Transverse colon (tissue), 4 donors: ENCODE results near the gene SLC11A1. TPM values are rescaled to one million over a fixed set of nuclear protein-coding genes. Genes with fewer than 3 reads are reported as not detected.

ENCODE experiments used
- DNase-seq: peaks from one replicate; pipeline ENCODE4 v3.0.0-alpha.2; 2019
- H3K27ac ChIP-seq, 4 donors: fragments of 200-600 bp; sonication (generic); 2 replicates each; pipeline ENCODE4 v1.5.1; 2016 to 2018; ENCODE audit warnings: inconsistent platforms in 4 of 4
- H3K27me3 ChIP-seq: fragments of 200-600 bp; sonication (generic); 2 replicates; pipeline ENCODE4 v1.5.1; 2017; ENCODE audit warnings: inconsistent platforms
- H3K36me3 ChIP-seq, 4 donors: fragments of 200-600 bp; sonication (generic); 2 replicates each; pipeline ENCODE4 v1.5.1; 2017 to 2019; ENCODE audit warnings: inconsistent platforms in 4 of 4
- H3K4me1 ChIP-seq, 4 donors: fragments of 200-600 bp; sonication (generic); 2 replicates each; pipeline ENCODE4 v1.5.1; 2017 to 2020; ENCODE audit warnings: inconsistent platforms in 4 of 4
- H3K4me3 ChIP-seq, 4 donors: fragments of 200-600 bp; sonication (generic); 1 replicate in 1 of 4; 2 replicates in 3 of 4; pipeline versions ENCODE4 v1.5.1 to v1.6.1; 2017 to 2019; ENCODE audit warnings: inconsistent platforms in 4 of 4
- H3K9me3 ChIP-seq, 2 donors: fragments of 200-600 bp; sonication (generic); 2 replicates each; pipeline ENCODE4 v1.5.1; 2017 to 2019; ENCODE audit warnings: inconsistent platforms in 2 of 2
- EP300 ChIP-seq: sonication (generic); formaldehyde crosslinking; IDR thresholded peaks from one replicate; pipeline ENCODE4 v1.6.1; 2017; ENCODE audit warnings: antibody characterized with exemption, low read depth
- POLR2A ChIP-seq: fragments of 450-650 bp; IDR thresholded peaks from one replicate; pipeline ENCODE4 v1.6.1; 2016; ENCODE audit warnings: antibody characterized with exemption, mild to moderate bottlenecking, moderate library complexity
- POLR2AphosphoS5 ChIP-seq, 3 donors: sonication (generic); formaldehyde crosslinking; IDR thresholded peaks; one replicate each; pipeline ENCODE4 v1.6.1; 2016; ENCODE audit warnings: antibody characterized with exemption in 3 of 3
- WGBS, 2 donors: methylation state at CpG; one replicate each; pipeline ENCODE4 v1.1.5; 2018; ENCODE audit warnings: low coverage in 1 of 2; 5-methylcytosine and 5-hydroxymethylcytosine counted together
- in situ Hi-C, 4 donors: fragments of 200-750 bp; cut with MboI; loops; one replicate each; pipeline versions ENCODE4 v1.15.0 to v1.15.1; 2017; ENCODE audit warnings: low sequenced_read_pairs in 3 of 4, low pct_ligation_motif_present in 1 of 4, low pct_unique_long_range_greater_than_20kb in 1 of 4
- intact Hi-C: fragments of 100-400 bp; cut with DNase I; formaldehyde crosslinking; loops from one replicate; pipeline ENCODE4 v1.15.1; 2023; ENCODE audit warnings: low total_unique reads
- total RNA-seq, 4 donors: library from RNA; depleted of rRNA; stranded (reverse); fragments of >200 nt; gene quantifications; one replicate each; pipeline ENCODE4 v1.1.0, GENCODE V29; 2016
- TF ChIP-seq, protein P1 (sequence below), 5 experiments: fragments of 200-600 bp in 3 of 5; fragments of 450-650 bp in 2 of 5; sonication (generic) in 3 of 5; IDR thresholded peaks; 1 replicate in 2 of 5; 2 replicates in 3 of 5; pipeline ENCODE4 v1.5.1; 2016 to 2017; ENCODE audit warnings: antibody characterized with exemption in 5 of 5, inconsistent platforms in 3 of 5, mild to moderate bottlenecking in 2 of 5, moderate library complexity in 1 of 5

Gene SLC11A1
- total RNA-seq, 4 donors from 2014 or later, result 2.6 to 8.4 (median 6.3) TPM

DNA sequence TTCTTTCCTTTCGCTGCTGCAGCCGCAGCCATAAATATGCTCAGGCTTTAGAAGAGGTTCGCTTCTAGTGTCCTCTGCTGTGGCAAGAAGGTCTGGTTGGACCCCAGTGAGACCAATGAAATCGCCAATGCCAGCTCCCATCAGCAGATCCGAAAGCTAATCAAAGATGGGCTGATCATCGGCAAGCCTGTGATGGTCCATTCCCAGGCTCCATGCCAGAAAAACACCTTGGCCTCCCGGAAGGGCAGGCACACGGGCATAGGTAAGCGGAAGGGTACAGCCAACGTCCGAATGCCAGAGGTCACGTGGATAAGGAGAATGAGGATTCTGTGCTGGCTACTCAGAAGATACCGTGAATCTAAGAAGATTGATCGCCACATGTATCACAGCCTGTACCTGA, 28.0 kb upstream of the SLC11A1 start:
- WGBS, 2 donors, result 90 to 94% methylated on average over 6 to 14 of the region's 14 CpGs
- Histone ChIP-seq H3K9me3 (peaks cover 4 to 6% of the 10 kb centered on the region in 2 donors), H3K27me3 (no peaks in the 10 kb centered on the region), H3K4me1 (peaks cover 0 to 8% (median 3%) of the 10 kb centered on the region in 4 donors), H3K4me3 (no peak overlapping the region), H3K27ac (no peak overlapping the region), H3K36me3 (no peaks in the 10 kb centered on the region)
- DNase-seq, result no peak
- in situ Hi-C loops (loop anchor here in 1 of 4 donors (5.0 kb wide), 1 partner anchor 52 kb away; no protein-coding TSS in a partner anchor), intact Hi-C loops (no loop called here)
- TF ChIP-seq POLR2A (no peak), EP300 (no peak)
- TF ChIP-seq, protein P1, sequence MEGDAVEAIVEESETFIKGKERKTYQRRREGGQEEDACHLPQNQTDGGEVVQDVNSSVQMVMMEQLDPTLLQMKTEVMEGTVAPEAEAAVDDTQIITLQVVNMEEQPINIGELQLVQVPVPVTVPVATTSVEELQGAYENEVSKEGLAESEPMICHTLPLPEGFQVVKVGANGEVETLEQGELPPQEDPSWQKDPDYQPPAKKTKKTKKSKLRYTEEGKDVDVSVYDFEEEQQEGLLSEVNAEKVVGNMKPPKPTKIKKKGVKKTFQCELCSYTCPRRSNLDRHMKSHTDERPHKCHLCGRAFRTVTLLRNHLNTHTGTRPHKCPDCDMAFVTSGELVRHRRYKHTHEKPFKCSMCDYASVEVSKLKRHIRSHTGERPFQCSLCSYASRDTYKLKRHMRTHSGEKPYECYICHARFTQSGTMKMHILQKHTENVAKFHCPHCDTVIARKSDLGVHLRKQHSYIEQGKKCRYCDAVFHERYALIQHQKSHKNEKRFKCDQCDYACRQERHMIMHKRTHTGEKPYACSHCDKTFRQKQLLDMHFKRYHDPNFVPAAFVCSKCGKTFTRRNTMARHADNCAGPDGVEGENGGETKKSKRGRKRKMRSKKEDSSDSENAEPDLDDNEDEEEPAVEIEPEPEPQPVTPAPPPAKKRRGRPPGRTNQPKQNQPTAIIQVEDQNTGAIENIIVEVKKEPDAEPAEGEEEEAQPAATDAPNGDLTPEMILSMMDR (IDR thresholded peaks at IDR 0.05), result no peak

DNA sequence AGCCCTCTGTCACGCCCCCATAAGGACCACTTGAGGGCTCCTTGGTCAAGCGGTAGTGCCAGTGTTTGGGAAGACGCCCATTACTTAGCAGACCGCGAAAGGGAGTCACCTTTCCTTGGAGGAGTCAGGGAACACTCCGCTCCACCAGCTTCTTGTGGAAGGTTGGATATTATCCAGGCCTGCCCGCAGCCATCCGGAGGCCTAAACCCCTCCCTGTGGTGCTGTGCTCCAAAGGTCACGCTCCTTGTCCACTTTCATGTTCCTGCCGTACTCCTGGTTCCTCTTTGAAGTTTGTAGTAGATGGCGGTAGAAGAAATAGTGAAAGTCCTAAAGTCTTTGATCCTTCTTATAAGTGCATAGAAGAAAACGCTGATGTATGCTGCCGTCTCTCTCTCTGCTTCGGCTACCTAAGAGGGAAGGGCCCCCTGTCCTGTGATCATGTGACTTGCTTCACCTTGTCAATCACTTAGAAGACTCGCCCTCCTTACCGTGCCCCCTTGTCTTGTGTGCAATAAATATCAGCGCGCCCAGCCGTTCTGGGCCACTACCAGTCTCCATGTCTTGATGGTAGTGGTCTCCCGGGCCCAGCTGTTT, 27.1 kb upstream of the SLC11A1 start:
- H3K4me3 ChIP-seq, result no peak overlapping the region
- no peaks in the 10 kb centered on the region for H3K27me3 ChIP-seq
- H3K4me1 ChIP-seq, result peaks cover 0 to 8% (median 3%) of the 10 kb centered on the region in 4 donors
- peaks cover 4 to 6% of the 10 kb centered on the region in 2 donors for H3K9me3 ChIP-seq
- peak; percentile 26 for DNase-seq
- in situ Hi-C loops (loop anchor here in 2 of 4 donors (5.0 kb wide), 1 partner anchor 53 kb away; no protein-coding TSS in a partner anchor), intact Hi-C loops (loop anchor here (5.0 kb wide), 1 partner anchor 53 kb away; no protein-coding TSS in a partner anchor)
- 61% methylated on average over 20 of the region's 20 CpGs; no CpG with 5 or more reads in 1 of the 2 donors for WGBS, 2 donors
- no peak overlapping the region for H3K27ac ChIP-seq
- H3K36me3 ChIP-seq, result no peaks in the 10 kb centered on the region
- TF ChIP-seq, protein P1 (IDR thresholded peaks at IDR 0.05), result no peak
- no peak for TF ChIP-seq POLR2AphosphoS5 (IDR thresholded peaks at IDR 0.05)

DNA sequence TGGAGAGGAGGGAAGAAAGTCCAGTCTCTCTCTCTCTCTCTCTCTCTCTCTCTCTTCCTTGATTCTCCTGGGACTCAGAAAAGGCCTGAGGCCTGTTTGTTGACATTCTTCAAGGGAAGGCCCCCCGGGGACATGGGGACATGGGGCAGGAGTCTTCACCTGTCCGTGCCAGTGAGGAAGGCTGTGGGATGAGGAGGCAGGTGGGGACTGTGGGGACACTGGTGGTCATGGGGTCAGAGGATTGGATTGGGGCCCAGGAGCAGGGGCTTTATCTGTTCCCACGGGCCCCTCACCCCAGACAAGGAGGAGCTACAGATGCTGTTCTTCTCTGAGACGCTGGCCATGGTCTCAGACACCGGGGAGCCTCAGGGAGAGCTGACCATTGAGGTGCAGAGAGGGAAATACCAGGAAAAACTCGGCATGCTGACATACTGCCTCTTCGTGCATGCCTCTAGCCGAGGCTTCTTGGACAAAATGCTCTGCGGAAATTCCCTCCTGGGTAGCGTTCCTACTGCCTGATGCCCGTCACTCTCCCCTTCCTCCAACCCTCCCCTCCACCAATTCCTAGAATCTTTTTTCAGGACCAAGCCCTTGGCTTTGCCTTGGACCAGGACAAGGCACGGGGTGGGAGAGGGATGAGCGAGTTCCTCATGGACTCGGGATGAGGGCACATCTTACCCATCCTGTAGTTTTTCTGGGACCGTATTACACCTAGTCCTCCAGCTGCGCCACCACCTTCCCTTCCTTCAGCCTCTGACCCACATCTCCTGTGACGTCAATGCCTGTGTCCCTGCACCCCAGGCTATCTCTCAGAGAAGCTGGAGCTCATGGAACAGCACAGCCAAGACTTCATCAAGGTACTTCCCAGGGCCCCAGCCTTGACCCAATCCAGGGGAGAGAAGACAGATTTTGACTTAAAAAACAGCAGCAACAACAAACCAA, 24.6 kb upstream of the SLC11A1 start:
- Histone ChIP-seq H3K36me3 (no peaks in the 10 kb centered on the region), H3K4me1 (peaks cover 0 to 8% (median 3%) of the 10 kb centered on the region in 4 donors), H3K27me3 (no peaks in the 10 kb centered on the region), H3K4me3 (no peak overlapping the region), H3K9me3 (no peaks in the 10 kb centered on the region), H3K27ac (no peak overlapping the region)
- no peak for TF ChIP-seq POLR2A
- TF ChIP-seq EP300, result no peak
- in situ Hi-C loops, result loop anchor here in 1 of 4 donors (5.0 kb wide), 1 partner anchor 55 kb away; no protein-coding TSS in a partner anchor
- intact Hi-C loops, result loop anchor here (5.0 kb wide), 1 partner anchor 55 kb away; no protein-coding TSS in a partner anchor
- 60 to 70% methylated on average over 1 to 17 of the region's 17 CpGs for WGBS, 2 donors
- no peak for DNase-seq

DNA sequence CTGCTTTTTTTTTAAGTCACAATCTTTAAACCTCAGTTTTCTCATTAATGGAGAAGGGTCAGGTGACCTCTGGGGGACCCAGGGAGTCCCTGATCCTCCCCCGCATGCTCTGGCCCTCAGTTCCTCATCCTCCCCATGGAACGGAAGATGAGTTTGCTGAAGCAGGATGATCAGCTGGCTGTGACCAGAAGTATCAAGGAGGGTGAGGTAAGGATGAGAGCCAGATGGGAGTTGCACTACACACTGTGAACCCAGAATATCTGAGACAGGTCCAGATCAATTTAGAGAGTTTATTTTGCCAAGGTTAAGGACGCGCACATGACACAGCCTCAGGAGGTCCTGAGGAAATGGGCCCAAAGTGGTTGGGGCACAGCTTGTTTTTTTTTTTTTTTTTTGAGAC, 21.6 kb upstream of the SLC11A1 start:
- H3K27me3 ChIP-seq, result no peaks in the 10 kb centered on the region
- WGBS, 2 donors, result 90% methylated on average over 4 of the region's 4 CpGs; no CpG with 5 or more reads in 1 of the 2 donors

More for the DNA sequence above, 21.6 kb upstream of the SLC11A1 start:
- in situ Hi-C loops (no loop called here), intact Hi-C loops (no loop called here)
- Histone ChIP-seq H3K4me3 (no peak overlapping the region), H3K36me3 (no peaks in the 10 kb centered on the region), H3K4me1 (peaks cover 0 to 8% (median 3%) of the 10 kb centered on the region in 4 donors), H3K9me3 (no peaks in the 10 kb centered on the region), H3K27ac (no peak overlapping the region)
- TF ChIP-seq POLR2AphosphoS5 (IDR thresholded peaks at IDR 0.05) (no peak), POLR2A (no peak), EP300 (no peak)
- TF ChIP-seq, protein P1 (IDR thresholded peaks at IDR 0.05), result no peak
- DNase-seq, result no peak
